Peyer's patch (tissue), 4 donors: ENCODE data around the gene NEDD4L. TPM values are rescaled to one million over a fixed set of nuclear protein-coding genes. Genes with fewer than 3 reads are reported as not detected.

Experiments used
- DNase-seq, 3 donors: peaks; one replicate each; pipeline ENCODE4 v3.0.0-alpha.2; 2017 to 2019
- H3K27ac ChIP-seq, 4 donors: fragments of 200-600 bp; sonication (generic); one replicate each; pipeline ENCODE4 v1.5.1; 2016 to 2019
- H3K27me3 ChIP-seq, 2 donors: fragments of 200-600 bp; sonication (generic); one replicate each; pipeline ENCODE4 v1.5.1; 2019
- H3K36me3 ChIP-seq, 3 donors: fragments of 200-600 bp; sonication (generic); one replicate each; pipeline ENCODE4 v1.5.1; 2016 to 2019
- H3K4me1 ChIP-seq, 4 donors: fragments of 200-600 bp; sonication (generic); one replicate each; pipeline ENCODE4 v1.5.1; 2016 to 2019
- H3K4me3 ChIP-seq, 4 donors: fragments of 200-600 bp; sonication (generic); 1 replicate in 3 of 4; 2 replicates in 1 of 4; pipeline ENCODE4 v1.5.1; 2016 to 2019; ENCODE audit warnings: mild to moderate bottlenecking in 1 of 4
- H3K9me3 ChIP-seq, 4 donors: fragments of 200-600 bp; sonication (generic); one replicate each; pipeline ENCODE4 v1.5.1; 2016 to 2019; ENCODE audit warnings: mild to moderate bottlenecking in 1 of 4
- POLR2A ChIP-seq, 2 donors: fragments of 450-650 bp; IDR thresholded peaks; one replicate each; pipeline ENCODE4 v1.5.1; 2017; ENCODE audit warnings: antibody characterized with exemption in 2 of 2, mild to moderate bottlenecking in 2 of 2, moderate library complexity in 2 of 2
- total RNA-seq, 4 donors: library from RNA; depleted of rRNA; stranded (reverse); fragments of >200 nt; gene quantifications; one replicate each; pipeline ENCODE4 v1.1.0, GENCODE V29; 2016
- TF ChIP-seq, protein P1 (sequence below), 6 experiments: fragments of 450-650 bp in 4 of 6; fragments of 200-600 bp in 2 of 6; sonication (generic) in 1 of 6; IDR thresholded peaks; one replicate each; pipeline ENCODE4 v1.5.1; 2017 to 2019; ENCODE audit warnings: antibody characterized with exemption in 6 of 6, mild to moderate bottlenecking in 3 of 6, moderate library complexity in 1 of 6

NEDD4L gene
- total RNA-seq, 4 donors from 2014 or later: 213 to 312 (median 277) TPM

DNA sequence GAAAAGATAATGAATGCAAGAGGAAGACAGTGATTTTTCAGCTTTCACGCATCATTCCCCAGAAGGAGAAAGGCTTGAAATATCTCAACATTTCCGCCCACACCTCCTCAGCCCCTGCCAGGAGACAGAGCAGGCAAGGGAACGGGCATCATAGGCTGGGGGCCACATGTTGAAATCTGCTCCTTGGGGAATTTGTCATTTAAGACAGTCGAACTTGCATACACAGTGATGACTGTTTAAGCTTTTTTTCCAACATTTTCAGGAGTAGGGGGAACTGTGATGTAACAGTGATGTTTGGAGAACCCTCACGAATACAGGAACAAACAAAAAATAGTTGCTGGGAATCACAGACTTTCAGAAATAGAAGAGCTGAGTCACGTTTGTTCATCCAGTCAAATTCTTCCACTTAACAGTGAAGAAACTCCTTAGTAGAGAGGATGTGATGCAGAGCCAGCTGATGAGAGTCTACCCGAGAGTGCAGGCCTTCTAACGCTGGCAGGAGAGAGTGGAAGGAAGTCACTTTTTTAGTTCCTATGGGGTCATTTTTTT lies 318.1 kb downstream of the NEDD4L start:
- Histone ChIP-seq H3K36me3 (peaks cover 0 to 58% (median 2%) of the 10 kb centered on the region in 3 donors), H3K9me3 (no peaks in the 10 kb centered on the region), H3K27me3 (no peaks in the 10 kb centered on the region), H3K4me3 (no peak overlapping the region), H3K27ac (peak overlapping the region in 3 of 4 donors; percentile 2 to 60 (median 40)), H3K4me1 (no peaks in the 10 kb centered on the region)
- no peak for DNase-seq
- no peak for TF ChIP-seq POLR2A (IDR thresholded peaks at IDR 0.05)
- TF ChIP-seq, protein P1, sequence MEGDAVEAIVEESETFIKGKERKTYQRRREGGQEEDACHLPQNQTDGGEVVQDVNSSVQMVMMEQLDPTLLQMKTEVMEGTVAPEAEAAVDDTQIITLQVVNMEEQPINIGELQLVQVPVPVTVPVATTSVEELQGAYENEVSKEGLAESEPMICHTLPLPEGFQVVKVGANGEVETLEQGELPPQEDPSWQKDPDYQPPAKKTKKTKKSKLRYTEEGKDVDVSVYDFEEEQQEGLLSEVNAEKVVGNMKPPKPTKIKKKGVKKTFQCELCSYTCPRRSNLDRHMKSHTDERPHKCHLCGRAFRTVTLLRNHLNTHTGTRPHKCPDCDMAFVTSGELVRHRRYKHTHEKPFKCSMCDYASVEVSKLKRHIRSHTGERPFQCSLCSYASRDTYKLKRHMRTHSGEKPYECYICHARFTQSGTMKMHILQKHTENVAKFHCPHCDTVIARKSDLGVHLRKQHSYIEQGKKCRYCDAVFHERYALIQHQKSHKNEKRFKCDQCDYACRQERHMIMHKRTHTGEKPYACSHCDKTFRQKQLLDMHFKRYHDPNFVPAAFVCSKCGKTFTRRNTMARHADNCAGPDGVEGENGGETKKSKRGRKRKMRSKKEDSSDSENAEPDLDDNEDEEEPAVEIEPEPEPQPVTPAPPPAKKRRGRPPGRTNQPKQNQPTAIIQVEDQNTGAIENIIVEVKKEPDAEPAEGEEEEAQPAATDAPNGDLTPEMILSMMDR (IDR thresholded peaks at IDR 0.05): no peak

DNA sequence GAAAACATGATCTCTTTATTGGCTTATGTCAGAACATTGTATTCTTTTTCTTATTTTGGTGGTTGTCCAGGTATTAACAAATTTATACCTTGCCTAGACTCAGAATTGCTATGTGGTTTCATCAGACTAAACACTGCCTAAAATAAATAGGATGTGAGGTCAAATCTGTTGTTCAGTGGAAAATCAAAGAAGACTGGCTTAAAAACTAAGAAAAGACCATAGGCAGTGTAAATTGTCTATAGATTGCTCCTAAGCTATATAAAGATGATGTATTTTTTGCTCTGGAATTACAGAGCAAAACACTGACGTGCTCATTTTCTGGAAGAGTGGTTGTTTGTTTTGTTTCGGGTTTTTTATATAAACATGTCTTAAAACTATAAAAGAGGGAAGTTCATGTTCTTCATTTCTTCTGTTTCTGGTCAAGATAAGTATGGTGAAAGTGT lies 318.8 kb downstream of the NEDD4L start:
- no peak for DNase-seq
- Histone ChIP-seq H3K4me3 (no peak overlapping the region), H3K27ac (peak overlapping the region in 2 of 4 donors; percentile 2 to 60), H3K27me3 (no peaks in the 10 kb centered on the region), H3K36me3 (peaks cover 0 to 59% (median 2%) of the 10 kb centered on the region in 3 donors), H3K4me1 (no peaks in the 10 kb centered on the region), H3K9me3 (no peaks in the 10 kb centered on the region)
- TF ChIP-seq, protein P1 (IDR thresholded peaks at IDR 0.05): no peak
- TF ChIP-seq POLR2A (IDR thresholded peaks at IDR 0.05): no peak

DNA sequence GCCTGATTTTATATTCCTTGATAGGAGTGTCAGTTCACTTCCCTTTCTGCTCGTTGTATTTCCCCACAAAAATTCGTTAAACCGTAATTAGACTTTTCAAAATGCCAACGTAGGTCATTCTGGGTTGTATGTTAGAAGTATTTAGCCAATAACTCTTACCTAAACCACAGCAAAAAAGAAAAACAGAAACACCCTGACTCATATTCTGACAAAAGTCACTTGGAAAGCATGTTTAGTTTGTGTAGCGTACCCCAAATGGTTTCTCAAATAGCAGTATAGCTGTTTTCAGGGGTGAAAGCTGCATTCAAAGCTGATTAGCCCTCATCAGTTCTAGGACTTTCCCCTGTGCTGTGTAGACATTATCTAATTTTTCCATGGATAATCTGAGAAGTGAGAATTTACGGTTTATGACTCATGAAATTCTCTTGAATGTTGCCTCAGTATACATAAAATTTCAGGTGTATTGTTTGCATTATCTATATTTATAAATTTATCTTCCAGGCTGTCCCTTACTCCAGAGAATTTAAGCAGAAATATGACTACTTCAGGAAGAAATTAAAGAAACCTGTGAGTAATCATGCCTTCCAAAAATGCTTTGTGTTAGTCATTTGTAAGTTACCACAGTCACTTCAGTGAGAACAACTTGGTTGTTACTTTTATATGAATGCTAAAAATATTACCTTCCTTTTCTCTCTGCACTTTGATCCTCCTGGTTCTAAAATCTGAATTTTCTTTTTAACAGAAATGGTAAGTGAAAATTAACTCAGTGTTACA lies 319.9 kb downstream of the NEDD4L start:
- no peak for DNase-seq
- Histone ChIP-seq H3K4me1 (no peaks in the 10 kb centered on the region), H3K9me3 (no peaks in the 10 kb centered on the region), H3K27ac (no peak overlapping the region), H3K27me3 (no peaks in the 10 kb centered on the region), H3K36me3 (peaks cover 0 to 59% (median 2%) of the 10 kb centered on the region in 3 donors), H3K4me3 (no peak overlapping the region)
- TF ChIP-seq, protein P1 (IDR thresholded peaks at IDR 0.05): no peak
- no peak for TF ChIP-seq POLR2A (IDR thresholded peaks at IDR 0.05)

DNA sequence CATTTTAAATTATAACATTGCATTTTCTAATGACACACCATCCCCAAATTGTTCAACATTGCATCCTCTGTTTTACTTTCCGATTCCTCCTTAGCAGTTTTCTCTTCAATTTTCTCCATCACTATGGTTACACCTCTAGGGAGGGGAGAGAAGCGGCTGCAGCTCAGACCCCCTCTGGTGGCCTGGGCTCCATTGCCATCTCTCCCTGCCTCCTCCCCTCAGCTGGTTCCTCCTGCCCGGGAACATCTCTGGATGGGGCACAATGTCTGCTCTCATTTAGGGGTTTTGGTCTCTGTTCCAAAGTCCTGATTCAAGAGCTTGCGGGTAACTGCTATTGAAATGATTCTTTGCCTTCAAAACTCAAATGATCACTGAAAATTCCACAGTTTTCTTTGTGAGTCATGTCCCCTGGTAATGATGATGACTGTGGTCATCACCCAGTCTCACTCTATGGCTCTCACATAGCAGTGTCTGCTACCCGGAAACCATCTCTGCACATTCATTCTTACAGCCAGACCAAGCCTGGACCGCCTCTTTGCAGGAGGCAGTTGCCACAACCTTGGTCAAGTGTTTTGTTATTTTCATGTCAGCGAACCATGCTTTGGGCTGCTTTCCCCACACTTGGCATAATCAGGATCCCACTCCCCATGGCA lies 321.0 kb downstream of the NEDD4L start:
- H3K4me3 ChIP-seq: no peak overlapping the region
- TF ChIP-seq, protein P1 (IDR thresholded peaks at IDR 0.05): no peak
- no peak for TF ChIP-seq POLR2A (IDR thresholded peaks at IDR 0.05)

DNA sequence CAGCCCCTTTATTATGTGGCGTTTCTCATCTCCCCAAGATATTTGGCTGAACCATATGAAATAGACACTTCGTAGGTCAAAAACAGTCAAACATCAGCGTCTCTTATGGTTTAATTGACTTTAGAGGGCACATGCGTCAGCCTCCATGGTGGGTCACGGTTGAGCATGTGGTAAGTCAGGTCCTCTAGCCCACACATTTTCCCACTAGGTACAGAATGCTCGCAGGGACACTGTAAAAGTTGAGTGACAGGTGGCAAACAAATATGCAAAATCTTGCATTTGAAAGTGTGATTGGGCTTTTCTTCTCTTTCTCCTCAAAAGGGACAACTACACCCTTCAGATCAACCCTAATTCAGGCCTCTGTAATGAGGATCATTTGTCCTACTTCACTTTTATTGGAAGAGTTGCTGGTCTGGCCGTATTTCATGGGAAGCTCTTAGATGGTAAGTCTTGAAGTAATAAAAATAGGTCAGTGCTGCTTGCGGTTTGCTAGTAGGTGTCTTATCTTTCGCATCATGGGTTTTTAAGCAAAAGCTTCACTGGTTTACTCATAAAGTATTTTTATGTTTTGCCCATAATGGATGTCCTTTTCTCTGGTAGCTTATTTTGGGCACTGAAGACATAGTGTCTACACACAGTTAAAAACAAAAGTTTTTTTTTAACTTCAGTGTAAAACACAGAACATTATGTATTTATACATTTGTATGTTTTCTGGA lies 323.6 kb downstream of the NEDD4L start:
- H3K27me3 ChIP-seq: no peaks in the 10 kb centered on the region
- DNase-seq: no peak
- no peak overlapping the region for H3K4me3 ChIP-seq
- H3K36me3 ChIP-seq: peaks cover 0 to 76% (median 2%) of the 10 kb centered on the region in 3 donors
- TF ChIP-seq, protein P1 (IDR thresholded peaks at IDR 0.05): no peak
- TF ChIP-seq POLR2A (IDR thresholded peaks at IDR 0.05): no peak
- no peak overlapping the region for H3K27ac ChIP-seq
- no peaks in the 10 kb centered on the region for H3K9me3 ChIP-seq
- H3K4me1 ChIP-seq: no peaks in the 10 kb centered on the region

More for the DNA sequence above, 321.0 kb downstream of the NEDD4L start:
- H3K9me3 ChIP-seq: no peaks in the 10 kb centered on the region
- H3K4me1 ChIP-seq: no peaks in the 10 kb centered on the region
- no peaks in the 10 kb centered on the region for H3K27me3 ChIP-seq
- no peak for DNase-seq
- no peak overlapping the region for H3K27ac ChIP-seq
- H3K36me3 ChIP-seq: peaks cover 0 to 61% (median 2%) of the 10 kb centered on the region in 3 donors
